Liver (tissue), 3 donors: ENCODE results near the gene ASMTL.

Source experiments
- EGR1 ChIP-seq, 2 donors: IDR thresholded peaks; 2 replicates each; pipeline ENCODE4 v1.6.1; 2016 to 2018; ENCODE audit warnings: antibody characterized with exemption in 2 of 2, low read depth in 2 of 2
- GABPA ChIP-seq, 2 donors: IDR thresholded peaks in 1 of 2; conservative IDR thresholded peaks in 1 of 2; 2 replicates each; pipeline ENCODE4 v1.6.1; 2016; ENCODE audit warnings: antibody characterized with exemption in 2 of 2, mild to moderate bottlenecking in 1 of 2, moderate library complexity in 1 of 2
- NR2F2 ChIP-seq: IDR thresholded peaks from 2 replicates; pipeline ENCODE4 v1.6.1; 2016; ENCODE audit warnings: antibody characterized with exemption
- TAF1 ChIP-seq: conservative IDR thresholded peaks from 2 replicates; pipeline ENCODE4 v1.6.1; 2016; ENCODE audit warnings: antibody characterized with exemption, mild to moderate bottlenecking
- TF ChIP-seq, protein P1 (sequence below): fragments of 150-350 bp; IDR thresholded peaks from 2 replicates; pipeline ENCODE4 v1.5.1; 2017; ENCODE audit warnings: improper control_type of control experiment, low read depth, low read length; ENCODE audit not compliant: missing input control
- TF ChIP-seq, protein P2 (sequence below): IDR thresholded peaks from 2 replicates; pipeline ENCODE4 v1.6.1; 2016; ENCODE audit warnings: antibody characterized with exemption, mild to moderate bottlenecking
- TF ChIP-seq, protein P3 (sequence below): IDR thresholded peaks from 2 replicates; pipeline ENCODE4 v1.6.1; 2016; ENCODE audit warnings: antibody characterized with exemption
- donor health status: healthy.
- donor health status: healthy.

DNA sequence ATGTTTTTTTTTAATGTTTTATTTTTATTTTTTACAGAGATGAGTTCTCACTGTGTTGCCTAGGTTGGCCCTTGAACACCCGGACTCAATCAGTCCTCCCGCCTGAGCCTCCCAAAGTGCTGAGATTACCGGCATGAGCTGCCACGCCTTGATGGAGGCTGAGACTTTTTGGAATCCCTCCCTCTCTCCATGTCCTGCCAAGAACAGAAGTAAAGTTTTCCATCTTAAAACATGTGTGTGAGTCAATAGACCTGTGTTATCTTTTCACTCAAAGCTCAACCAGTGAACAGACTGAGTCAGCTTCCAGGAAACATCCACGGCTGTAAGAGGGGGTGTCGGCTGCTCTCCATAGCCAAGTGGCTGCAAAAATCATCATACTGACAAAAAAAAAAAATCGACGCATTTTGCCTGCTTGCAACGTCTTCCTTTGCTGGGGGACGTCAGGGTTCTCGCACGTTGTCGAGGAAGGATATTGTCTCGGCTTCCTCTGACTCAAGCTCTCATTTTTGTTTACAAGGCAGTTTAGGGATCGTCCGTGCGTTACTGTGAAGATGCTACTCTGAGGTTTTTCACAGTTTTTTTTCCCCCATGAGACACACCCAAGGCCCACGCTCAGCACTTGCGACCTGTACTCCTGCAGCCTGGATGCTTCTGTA is 10.0 kb upstream of the ASMTL start:
- TF ChIP-seq, protein P1, sequence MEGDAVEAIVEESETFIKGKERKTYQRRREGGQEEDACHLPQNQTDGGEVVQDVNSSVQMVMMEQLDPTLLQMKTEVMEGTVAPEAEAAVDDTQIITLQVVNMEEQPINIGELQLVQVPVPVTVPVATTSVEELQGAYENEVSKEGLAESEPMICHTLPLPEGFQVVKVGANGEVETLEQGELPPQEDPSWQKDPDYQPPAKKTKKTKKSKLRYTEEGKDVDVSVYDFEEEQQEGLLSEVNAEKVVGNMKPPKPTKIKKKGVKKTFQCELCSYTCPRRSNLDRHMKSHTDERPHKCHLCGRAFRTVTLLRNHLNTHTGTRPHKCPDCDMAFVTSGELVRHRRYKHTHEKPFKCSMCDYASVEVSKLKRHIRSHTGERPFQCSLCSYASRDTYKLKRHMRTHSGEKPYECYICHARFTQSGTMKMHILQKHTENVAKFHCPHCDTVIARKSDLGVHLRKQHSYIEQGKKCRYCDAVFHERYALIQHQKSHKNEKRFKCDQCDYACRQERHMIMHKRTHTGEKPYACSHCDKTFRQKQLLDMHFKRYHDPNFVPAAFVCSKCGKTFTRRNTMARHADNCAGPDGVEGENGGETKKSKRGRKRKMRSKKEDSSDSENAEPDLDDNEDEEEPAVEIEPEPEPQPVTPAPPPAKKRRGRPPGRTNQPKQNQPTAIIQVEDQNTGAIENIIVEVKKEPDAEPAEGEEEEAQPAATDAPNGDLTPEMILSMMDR, result no peak
- TF ChIP-seq EGR1 (IDR thresholded peaks at IDR 0.05; ENCODE audit: low read depth in 2 of 2) (no peak), GABPA (IDR thresholded peaks at IDR 0.05 in 1 of 2, conservative IDR thresholded peaks at IDR 0.05 in 1 of 2) (no peak), TAF1 (no peak), NR2F2 (no peak)
- TF ChIP-seq, protein P2, sequence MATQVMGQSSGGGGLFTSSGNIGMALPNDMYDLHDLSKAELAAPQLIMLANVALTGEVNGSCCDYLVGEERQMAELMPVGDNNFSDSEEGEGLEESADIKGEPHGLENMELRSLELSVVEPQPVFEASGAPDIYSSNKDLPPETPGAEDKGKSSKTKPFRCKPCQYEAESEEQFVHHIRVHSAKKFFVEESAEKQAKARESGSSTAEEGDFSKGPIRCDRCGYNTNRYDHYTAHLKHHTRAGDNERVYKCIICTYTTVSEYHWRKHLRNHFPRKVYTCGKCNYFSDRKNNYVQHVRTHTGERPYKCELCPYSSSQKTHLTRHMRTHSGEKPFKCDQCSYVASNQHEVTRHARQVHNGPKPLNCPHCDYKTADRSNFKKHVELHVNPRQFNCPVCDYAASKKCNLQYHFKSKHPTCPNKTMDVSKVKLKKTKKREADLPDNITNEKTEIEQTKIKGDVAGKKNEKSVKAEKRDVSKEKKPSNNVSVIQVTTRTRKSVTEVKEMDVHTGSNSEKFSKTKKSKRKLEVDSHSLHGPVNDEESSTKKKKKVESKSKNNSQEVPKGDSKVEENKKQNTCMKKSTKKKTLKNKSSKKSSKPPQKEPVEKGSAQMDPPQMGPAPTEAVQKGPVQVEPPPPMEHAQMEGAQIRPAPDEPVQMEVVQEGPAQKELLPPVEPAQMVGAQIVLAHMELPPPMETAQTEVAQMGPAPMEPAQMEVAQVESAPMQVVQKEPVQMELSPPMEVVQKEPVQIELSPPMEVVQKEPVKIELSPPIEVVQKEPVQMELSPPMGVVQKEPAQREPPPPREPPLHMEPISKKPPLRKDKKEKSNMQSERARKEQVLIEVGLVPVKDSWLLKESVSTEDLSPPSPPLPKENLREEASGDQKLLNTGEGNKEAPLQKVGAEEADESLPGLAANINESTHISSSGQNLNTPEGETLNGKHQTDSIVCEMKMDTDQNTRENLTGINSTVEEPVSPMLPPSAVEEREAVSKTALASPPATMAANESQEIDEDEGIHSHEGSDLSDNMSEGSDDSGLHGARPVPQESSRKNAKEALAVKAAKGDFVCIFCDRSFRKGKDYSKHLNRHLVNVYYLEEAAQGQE, result no peak
- TF ChIP-seq, protein P3, sequence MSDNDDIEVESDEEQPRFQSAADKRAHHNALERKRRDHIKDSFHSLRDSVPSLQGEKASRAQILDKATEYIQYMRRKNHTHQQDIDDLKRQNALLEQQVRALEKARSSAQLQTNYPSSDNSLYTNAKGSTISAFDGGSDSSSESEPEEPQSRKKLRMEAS, result peak; percentile 14
